CD1c-positive myeloid dendritic cell (primary cell): Measurements from ENCODE around the gene ZNF699.
"Not testable (repeated sequence)": the region's sequence is repeated elsewhere in the genome, so short reads cannot be mapped to it uniquely, and the experiment has no call there.

Experiments used
- DNase-seq: peaks from one replicate; pipeline ENCODE4 v3.0.0-alpha.2; 2016; ENCODE audit errors: extremely low spot score

ZNF699 gene

GRCh38 chr19:9309139-9309973, at the start of gene ZNF699:
Gene ZNF699, minus strand, starts transcription at chr19:9309838. Its CDS starts 4,719 bp downstream, at chr19:9305119.
- peak; percentile 100 for DNase-seq

GRCh38 chr19:9354651-9355050, 45.0 kb upstream of the ZNF699 start:
- no peak for DNase-seq

DNA sequence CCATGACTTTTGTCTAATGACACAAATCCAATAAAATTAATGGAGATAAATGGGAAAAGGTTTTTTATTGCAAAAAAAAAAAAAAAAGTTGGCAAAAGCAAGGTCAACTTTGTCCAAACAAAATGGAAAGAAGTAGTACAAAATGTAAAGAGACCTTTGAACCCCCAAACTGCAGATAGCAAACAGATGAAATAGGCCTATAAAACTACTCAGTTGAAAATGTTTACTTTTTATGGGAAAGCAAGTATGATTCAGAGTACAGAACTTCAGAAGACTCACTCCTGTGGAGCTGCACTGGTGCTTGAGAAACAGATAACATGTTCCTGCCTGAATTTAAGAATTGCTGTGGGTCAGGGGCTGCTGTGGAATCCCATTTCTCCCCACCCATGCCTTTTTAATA, 43.4 kb upstream of the ZNF699 start:
- no peak for DNase-seq

DNA sequence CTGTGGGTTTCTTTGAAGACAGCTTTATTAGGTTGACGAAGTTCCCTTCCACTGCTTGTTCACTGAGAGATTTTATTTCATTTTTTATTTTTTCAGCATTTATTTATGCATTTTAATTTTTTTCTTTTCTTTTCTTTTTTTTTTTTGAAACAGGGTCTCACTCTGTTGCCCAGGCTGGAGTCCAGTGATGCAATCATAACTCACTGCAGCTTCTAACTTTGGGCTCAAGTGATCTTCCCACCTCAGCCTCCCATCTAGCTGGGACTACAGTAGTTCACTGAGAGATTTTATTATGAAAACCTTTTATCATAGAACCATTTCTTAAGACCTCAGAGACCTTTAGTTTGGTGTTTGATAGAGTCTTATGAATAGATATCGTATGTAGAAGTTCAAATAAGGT, 42.9 kb upstream of the ZNF699 start:
- no peak for DNase-seq

GRCh38 chr19:9348671-9349070, 39.0 kb upstream of the ZNF699 start:
- no peak for DNase-seq

DNA sequence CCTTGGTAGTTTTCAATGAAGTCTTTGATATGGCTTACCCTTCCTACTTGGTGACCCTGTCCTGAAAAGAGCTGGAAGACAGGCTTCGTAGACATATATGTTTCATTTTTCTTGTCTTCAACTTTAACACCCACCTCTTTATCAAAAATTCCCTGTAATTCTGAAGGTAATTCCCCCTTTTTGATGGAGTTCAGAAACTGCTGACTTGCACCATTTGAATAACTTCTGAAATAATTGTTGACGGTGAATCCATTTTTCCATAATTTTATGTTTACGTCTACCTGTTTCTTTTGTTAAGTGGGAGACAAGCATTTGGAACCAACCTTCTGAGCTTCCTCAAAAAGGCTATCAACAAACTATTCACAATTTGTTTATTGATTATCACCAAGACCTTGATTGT, 38.6 kb upstream of the ZNF699 start:
- no peak for DNase-seq

DNA sequence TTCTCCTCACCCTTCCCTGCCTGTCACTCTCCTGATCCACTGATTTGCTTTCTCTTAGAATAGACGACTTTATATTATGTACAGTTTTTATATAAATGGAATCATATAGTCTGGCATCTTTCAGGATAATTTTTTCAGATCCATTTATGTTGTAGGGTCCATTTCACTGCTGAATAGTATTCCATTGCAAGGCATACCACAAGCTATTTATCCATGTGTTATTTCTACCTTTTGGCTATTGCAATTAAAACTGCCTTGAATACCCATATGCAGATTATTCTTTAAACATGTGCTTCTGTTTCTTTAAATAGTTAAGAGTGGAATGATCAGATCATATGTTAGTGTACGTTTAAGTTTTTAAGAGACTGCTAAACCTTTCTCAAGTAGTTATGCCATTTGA, 35.4 kb upstream of the ZNF699 start:
- DNase-seq, result no peak

GRCh38 chr19:9342610-9343304, 33.1 kb upstream of the ZNF699 start:
- no peak for DNase-seq

DNA sequence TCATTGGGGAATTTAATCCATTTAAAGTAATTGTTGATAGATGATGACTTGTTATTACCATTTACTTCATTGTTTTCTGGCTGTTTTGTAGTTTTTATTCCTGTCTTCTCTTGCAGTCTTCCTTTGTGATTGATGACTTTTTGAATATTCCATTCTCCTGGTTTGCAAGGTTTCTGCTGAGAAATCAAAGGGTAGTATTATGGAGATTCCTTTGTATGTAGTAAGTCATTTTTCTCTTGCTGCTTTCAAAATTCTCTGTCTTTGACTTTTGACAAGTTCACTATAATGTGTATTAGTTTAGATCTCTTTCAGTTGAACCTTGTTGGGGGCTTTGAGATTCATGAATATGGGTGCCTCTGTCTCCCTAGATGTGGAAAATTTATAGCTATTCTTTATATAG, 20.4 kb upstream of the ZNF699 start:
- DNase-seq, result no peak

- no peak for DNase-seq
Measured at GRCh38 chr19:9324584-9324962, 14.9 kb upstream of the ZNF699 start.

GRCh38 chr19:9323919-9324583, 14.4 kb upstream of the ZNF699 start, which contains the start of gene ZNF559:
Gene ZNF559, plus strand, starts transcription at chr19:9324179. Its CDS starts 14,371 bp downstream, at chr19:9338550.
- peak; percentile 99 for DNase-seq

DNA sequence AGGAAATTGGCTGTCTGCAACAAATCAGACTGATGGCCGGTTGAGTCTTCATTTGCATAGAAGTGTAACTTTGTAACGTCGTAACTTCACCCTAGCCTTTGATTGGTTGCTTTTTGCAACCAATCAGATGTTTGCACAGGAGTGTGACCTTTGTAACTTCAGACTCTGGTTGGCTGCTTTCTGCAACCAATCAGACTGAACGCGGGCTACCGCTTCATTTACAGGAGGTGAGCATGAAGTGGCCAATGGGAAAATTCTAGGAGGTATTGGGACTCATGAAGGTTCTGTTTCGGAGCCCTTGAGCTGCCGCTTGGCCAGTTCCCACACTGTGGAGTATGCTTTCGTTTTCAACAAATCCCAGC, 13.9 kb upstream of the ZNF699 start:
- DNase-seq, result peak; percentile 72

DNA sequence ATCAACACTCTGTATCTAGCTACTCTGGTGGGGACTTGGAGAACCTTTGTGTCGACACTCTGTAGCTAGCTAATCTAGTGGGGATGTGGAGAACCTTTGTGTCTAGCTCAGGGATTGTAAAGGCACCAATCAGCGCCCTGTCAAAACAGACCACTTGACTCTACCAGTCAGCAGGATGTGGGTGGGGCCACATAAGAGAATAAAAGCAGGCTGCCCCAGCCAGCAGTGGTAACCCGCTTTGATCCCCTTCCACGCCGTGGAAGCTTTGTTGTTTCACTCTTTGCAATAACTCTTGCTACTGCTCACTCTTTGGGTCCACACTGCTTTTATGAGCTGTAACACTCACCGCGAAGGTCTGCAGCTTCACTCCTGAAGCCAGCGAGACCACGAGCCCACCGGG, 12.6 kb upstream of the ZNF699 start:
- not testable (repeated sequence) for DNase-seq

DNA sequence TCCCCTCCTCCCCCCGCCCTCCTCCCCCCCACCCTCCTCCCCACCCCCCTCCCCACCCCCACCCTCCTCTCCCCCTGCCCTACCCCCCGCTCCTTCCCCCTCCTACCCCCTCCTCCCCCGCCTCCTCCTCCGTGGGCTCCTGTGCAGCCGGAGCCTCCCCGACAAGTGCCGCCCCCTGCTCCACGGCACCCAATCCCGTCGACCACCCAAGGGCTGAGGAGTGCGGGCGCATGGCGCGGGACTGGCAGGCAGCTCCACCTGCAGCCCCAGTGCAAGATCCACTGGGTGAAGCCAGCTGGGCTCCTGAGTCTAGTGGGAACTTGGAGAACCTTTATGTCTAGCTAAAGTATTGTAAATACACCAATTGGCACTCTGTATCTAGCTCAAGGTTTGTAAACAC, 12.1 kb upstream of the ZNF699 start:
- DNase-seq, result not testable (repeated sequence)

DNA sequence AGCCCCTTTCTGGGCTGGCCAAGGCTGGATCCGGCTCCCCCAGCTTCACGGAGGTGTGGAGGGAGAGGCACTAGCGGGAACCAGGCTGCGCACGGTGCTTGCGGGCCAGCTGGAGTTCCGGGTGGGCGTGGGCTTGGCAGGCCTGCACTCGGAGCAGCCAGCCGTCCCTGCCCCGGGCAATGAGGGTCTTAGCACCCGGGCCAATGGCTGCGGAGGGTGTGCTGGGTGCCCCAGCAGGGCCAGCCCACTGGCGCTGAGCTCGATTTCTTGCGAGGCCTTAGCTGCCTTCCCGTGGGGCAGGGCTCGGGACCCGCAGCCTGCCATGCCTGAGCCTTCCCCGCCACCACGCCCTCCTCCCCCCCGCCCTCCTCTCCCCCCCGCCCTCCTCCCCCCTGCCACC, 11.7 kb upstream of the ZNF699 start:
- DNase-seq, result no peak

- no peak for DNase-seq
Measured at GRCh38 chr19:9313756-9314155, 4.1 kb upstream of the ZNF699 start.

DNA sequence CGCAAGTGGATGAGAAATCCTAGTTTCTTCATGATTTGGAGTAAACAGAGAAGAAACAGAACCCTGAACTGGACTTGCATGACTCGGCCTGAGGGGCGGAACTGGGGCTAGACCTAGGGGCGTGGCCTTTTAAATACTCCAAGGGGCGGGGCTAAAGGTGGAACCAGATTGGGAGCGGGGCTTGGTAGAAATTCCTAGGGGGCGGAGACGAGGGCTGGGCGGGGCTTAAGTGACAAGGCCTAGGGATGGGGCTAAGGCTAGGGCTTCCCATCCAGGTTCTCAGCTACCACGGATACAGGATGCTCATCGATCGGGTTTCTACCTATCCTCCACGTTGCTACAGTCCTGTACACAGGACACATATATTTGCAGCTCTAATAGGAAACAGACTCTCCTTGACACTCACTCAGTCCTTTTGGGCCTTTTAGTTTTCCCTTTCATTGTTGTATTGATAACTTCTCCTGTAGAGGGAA, 372 bp upstream of the ZNF699 start:
- peak; percentile 96 for DNase-seq

- DNase-seq, result no peak
Measured at GRCh38 chr19:9308091-9308770, 1.4 kb downstream of the ZNF699 start.

DNA sequence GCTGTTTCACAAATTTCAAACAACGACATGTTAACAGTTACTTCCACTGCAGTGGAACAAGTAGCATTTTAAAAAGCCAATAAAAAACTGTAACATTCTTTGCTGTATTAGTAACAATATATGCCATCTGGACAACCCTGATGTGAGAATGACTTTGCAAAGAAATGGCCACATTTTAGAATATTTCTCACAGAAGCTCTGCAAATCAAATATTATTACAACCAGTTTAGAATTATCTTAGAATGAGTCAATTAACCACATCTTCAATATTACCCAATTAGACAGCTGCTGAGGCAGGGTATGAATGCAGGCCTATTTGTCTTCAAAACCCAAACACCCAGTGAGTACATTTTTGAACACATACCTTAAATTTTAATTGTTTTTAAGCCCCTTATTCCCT, 3.2 kb downstream of the ZNF699 start:
- DNase-seq, result no peak

- DNase-seq, result no peak
Measured at GRCh38 chr19:9296336-9296735, 13.3 kb downstream of the ZNF699 start.

- no peak for DNase-seq
Measured at GRCh38 chr19:9295411-9295849, 14.2 kb downstream of the ZNF699 start.
